Tibial artery (tissue), 4 donors: ENCODE results near the gene PAFAH1B2.
A peak's percentile ranks its signal among the peaks of the same experiment; 100 is the strongest.

Experiments used
- DNase-seq, 2 donors: peaks; one replicate each; pipeline ENCODE4 v3.0.0-alpha.2; 2019
- H3K27ac ChIP-seq, 2 donors: fragments of 200-600 bp; sonication (generic) in 1 of 2; 1 replicate in 1 of 2; 2 replicates in 1 of 2; pipeline ENCODE4 v1.5.1; 2018 to 2019; ENCODE audit warnings: mild to moderate bottlenecking in 1 of 2
- H3K27me3 ChIP-seq, 2 donors: fragments of 200-600 bp; sonication (generic) in 1 of 2; one replicate each; pipeline versions ENCODE4 v1.5.1 to v1.6.0; 2016 to 2019
- H3K36me3 ChIP-seq, 3 donors: fragments of 200-600 bp; sonication (generic) in 2 of 3; one replicate each; pipeline ENCODE4 v1.5.1; 2016 to 2019; ENCODE audit warnings: mild to moderate bottlenecking in 2 of 3
- H3K4me1 ChIP-seq, 4 donors: fragments of 200-600 bp; sonication (generic) in 2 of 4; 1 replicate in 3 of 4; 2 replicates in 1 of 4; pipeline ENCODE4 v1.5.1; 2016 to 2019
- H3K4me3 ChIP-seq, 2 donors: fragments of 200-600 bp; sonication (generic) in 1 of 2; 1 replicate in 1 of 2; 2 replicates in 1 of 2; pipeline ENCODE4 v1.5.1; 2018 to 2019; ENCODE audit warnings: mild to moderate bottlenecking in 2 of 2
- H3K9me3 ChIP-seq, 3 donors: fragments of 200-600 bp; sonication (generic) in 1 of 3; one replicate each; pipeline ENCODE4 v1.5.1; 2016 to 2019
- intact Hi-C: fragments of 100-400 bp; cut with DNase I; formaldehyde crosslinking; loops from one replicate; pipeline ENCODE4 v1.15.0; 2023; ENCODE audit warnings: low total_unique reads
- TF ChIP-seq, protein P1 (sequence below), 2 experiments: fragments of 200-600 bp in 1 of 2; fragments of 450-650 bp in 1 of 2; IDR thresholded peaks; one replicate each; pipeline ENCODE4 v1.5.1; 2017 to 2019; ENCODE audit warnings: antibody characterized with exemption in 2 of 2, mild to moderate bottlenecking in 1 of 2, moderate library complexity in 1 of 2

The PAFAH1B2 gene

DNA sequence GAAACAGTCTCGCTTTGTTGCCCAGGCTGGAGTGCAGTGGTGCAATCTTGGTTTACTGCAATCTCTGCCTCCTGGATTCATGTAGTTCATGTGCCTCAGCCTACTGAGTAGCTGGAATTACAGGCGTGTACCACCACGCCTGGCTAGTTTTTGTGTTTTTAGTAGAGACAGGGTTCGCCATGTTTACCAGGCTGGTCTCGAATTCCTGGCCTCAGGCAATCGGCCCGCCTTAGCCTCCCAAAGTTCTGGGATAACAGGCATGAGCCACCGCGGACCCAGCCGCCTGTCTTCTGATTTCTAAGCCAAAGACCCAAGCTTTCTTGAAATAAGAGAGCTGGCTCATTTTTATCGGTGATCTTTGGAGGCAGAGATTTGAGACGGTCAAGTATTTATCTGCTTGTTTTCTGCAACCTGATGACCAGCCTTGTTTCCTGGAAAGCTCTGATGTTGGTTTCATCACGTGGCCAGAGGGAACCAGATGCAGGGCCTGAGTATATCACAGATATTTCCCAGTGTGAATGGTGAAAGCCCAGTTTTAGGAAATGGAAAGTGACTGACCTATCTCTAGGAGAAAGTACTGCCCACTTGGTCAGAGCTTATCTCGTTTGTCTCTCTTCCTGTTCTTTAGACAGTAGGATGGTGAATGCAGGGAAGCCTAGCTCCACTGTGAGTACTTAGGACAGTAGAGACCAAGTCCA lies 28.8 kb downstream of the PAFAH1B2 start:
- H3K4me3 ChIP-seq = no peak overlapping the region
- H3K4me1 ChIP-seq = peaks cover 0 to 4% (median 3%) of the 10 kb centered on the region in 4 donors
- no peaks in the 10 kb centered on the region for H3K27me3 ChIP-seq
- no peak for DNase-seq
- TF ChIP-seq, protein P1, sequence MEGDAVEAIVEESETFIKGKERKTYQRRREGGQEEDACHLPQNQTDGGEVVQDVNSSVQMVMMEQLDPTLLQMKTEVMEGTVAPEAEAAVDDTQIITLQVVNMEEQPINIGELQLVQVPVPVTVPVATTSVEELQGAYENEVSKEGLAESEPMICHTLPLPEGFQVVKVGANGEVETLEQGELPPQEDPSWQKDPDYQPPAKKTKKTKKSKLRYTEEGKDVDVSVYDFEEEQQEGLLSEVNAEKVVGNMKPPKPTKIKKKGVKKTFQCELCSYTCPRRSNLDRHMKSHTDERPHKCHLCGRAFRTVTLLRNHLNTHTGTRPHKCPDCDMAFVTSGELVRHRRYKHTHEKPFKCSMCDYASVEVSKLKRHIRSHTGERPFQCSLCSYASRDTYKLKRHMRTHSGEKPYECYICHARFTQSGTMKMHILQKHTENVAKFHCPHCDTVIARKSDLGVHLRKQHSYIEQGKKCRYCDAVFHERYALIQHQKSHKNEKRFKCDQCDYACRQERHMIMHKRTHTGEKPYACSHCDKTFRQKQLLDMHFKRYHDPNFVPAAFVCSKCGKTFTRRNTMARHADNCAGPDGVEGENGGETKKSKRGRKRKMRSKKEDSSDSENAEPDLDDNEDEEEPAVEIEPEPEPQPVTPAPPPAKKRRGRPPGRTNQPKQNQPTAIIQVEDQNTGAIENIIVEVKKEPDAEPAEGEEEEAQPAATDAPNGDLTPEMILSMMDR (IDR thresholded peaks at IDR 0.05) = no peak
- peak overlapping the region; percentile 10 to 37 for H3K27ac ChIP-seq
- intact Hi-C loops = no loop called here
- H3K9me3 ChIP-seq = no peaks in the 10 kb centered on the region
- peaks cover 20 to 32% (median 22%) of the 10 kb centered on the region in 3 donors for H3K36me3 ChIP-seq

DNA sequence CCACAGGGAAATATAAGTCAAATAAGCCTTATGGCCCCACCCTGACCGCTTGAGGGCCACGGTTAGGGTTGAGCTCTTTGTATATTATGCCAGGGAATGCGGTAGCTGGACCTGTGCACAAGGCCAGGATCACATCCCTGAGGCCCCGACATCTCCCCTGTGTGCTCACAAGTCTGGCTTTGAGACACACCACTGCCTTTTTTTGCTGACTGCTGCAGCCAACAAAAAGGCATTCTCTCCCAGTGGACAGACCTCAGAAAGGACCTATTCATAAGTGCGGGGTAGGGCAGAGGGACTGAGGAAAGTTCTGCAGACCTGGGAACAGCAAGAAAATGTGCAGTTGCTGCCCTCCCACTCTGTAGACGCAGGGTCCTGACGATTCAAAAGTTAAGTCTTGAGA lies 31.0 kb downstream of the PAFAH1B2 start:
- Histone ChIP-seq H3K27ac (no peak overlapping the region), H3K9me3 (no peaks in the 10 kb centered on the region), H3K27me3 (no peaks in the 10 kb centered on the region), H3K4me3 (no peak overlapping the region), H3K4me1 (peaks cover 0 to 19% (median 13%) of the 10 kb centered on the region in 4 donors), H3K36me3 (peaks cover 7 to 15% (median 7%) of the 10 kb centered on the region in 3 donors)
- DNase-seq = no peak
- TF ChIP-seq, protein P1 (IDR thresholded peaks at IDR 0.05) = no peak
- intact Hi-C loops = no loop called here

DNA sequence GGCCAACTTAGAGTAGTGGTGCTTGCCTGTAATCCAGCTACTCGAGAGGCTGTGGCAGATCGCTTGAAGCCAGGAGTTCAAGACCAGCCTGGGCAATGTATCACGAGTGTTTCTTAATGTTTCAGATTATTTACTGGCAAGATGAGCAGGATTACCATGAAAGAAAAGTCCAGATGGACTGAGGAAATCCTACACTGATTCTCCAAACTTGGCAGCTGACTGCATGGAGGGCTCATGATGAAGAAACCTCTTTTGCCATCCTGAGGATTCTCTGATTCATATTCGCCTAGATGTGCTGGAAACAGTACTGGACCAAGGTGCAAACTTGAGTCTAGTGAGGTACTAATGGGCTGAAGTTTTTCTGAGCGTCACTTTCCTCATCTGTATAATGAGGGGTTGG lies 31.7 kb downstream of the PAFAH1B2 start:
- TF ChIP-seq, protein P1 (IDR thresholded peaks at IDR 0.05) = no peak
- peaks cover 2 to 25% (median 20%) of the 10 kb centered on the region in 4 donors for H3K4me1 ChIP-seq
- H3K27me3 ChIP-seq = no peaks in the 10 kb centered on the region
- intact Hi-C loops = no loop called here
- H3K27ac ChIP-seq = no peak overlapping the region
- H3K9me3 ChIP-seq = no peaks in the 10 kb centered on the region
- no peak for DNase-seq
- peaks cover under 1 to 10% (median 7%) of the 10 kb centered on the region in 3 donors for H3K36me3 ChIP-seq
- H3K4me3 ChIP-seq = no peak overlapping the region

DNA sequence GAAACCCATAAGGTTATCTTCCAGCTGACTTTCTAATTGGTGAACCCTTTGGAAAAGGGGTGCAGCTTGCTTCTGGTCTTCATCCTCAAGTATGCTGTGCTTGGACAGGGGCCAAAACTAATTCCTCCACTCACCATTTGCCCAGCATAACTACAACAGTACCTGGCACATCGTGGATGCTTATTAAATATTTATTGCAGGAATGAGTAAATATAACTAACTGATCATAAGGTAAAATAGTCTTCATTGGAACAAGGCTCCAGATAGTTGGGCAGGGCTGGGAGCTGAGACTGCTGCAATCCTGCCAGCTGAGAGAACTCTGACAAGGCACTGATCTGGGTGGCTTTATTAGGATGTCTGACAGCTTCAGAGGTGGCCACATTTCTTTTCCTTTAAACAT lies 32.1 kb downstream of the PAFAH1B2 start:
- TF ChIP-seq, protein P1 (IDR thresholded peaks at IDR 0.05) = no peak
- H3K9me3 ChIP-seq = no peaks in the 10 kb centered on the region
- H3K4me1 ChIP-seq = peaks cover 6 to 30% (median 24%) of the 10 kb centered on the region in 4 donors
- no peaks in the 10 kb centered on the region for H3K27me3 ChIP-seq
- intact Hi-C loops = no loop called here
- peaks cover 0 to 7% (median 6%) of the 10 kb centered on the region in 3 donors for H3K36me3 ChIP-seq
- H3K27ac ChIP-seq = no peak overlapping the region
- H3K4me3 ChIP-seq = no peak overlapping the region
- no peak for DNase-seq

DNA sequence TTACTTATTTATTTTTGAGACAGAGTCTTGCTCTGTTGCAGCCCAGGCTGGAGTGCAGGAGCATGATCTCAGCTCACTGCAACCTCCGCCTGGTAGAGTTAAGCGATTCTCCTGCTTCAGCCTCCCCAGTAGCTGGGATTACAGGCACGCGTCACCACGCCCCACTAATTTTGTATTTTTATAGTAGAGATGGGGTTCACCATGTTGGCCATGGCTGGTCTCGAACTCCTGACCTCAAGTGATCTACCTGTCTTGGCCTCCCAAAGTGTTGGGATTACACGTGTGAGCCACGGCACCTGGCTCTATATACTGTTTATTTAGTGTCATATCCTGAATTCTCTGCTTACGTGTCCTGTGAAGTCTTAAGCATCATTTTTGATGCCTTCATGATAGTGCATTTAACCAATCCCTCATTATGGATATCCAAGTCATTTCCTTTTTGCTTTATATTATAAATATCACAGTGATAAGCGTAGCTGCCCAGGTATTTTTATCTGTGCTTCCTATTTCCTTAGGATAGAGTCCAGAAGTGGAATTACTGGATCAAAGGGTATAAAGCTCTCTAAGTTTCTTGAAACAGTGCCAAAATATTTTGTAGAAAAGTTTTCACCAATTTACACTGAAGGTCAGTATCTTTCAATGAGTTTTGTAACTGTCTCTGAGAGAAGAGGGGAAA lies 33.6 kb downstream of the PAFAH1B2 start:
- Histone ChIP-seq H3K4me1 (peaks cover 6 to 38% (median 32%) of the 10 kb centered on the region in 4 donors), H3K36me3 (peaks cover 3 to 10% (median 7%) of the 10 kb centered on the region in 3 donors), H3K27me3 (no peaks in the 10 kb centered on the region), H3K27ac (peak overlapping the region; percentile 98 to 100), H3K9me3 (no peaks in the 10 kb centered on the region), H3K4me3 (peak overlapping the region; percentile 96 to 97)
- intact Hi-C loops = no loop called here
- TF ChIP-seq, protein P1 (IDR thresholded peaks at IDR 0.05) = no peak
- no peak for DNase-seq
